ENCODE data around the gene CAMKK2.

The CAMKK2 gene

DNA sequence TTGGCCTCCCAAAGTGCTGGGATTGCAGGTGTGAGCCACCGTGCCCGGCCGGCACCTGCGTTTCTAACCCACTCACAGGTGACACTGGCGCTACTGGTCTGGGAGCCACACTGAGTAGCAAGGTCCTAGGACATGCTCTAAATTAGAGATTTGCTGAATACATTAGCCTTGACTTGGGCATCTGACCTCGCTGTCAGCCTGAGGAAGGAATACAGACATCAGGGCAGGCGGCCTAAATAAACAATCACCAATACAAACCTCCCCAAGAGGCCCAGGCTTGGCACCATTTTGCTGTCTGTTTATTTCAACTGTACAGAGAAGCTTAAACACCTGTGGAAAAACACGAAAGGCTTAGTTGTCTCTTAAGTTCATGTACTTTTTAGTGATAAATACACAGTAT, 59.1 kb downstream of the CAMKK2 start:
- Histone ChIP-seq H3K4me1 (ENCODE audit: low read length) (no peaks in the 10 kb centered on the region), H3K4me3 (ENCODE audit: low read length) (no peak overlapping the region), H3K9me3 (ENCODE audit: insufficient read depth, low read length) (no peaks in the 10 kb centered on the region), H3K9ac (ENCODE audit: low read length) (no peak overlapping the region), H4K20me1 (ENCODE audit: insufficient read depth, low read length) (no peaks in the 10 kb centered on the region), H3K79me2 (ENCODE audit: low read length) (no peaks in the 10 kb centered on the region), H2AFZ (ENCODE audit: low read depth, low read length) (no peak overlapping the region), H3K27ac (ENCODE audit: low read length) (no peak overlapping the region), H3K36me3 (replicated peaks; ENCODE audit: low read depth, low read length) (peaks cover 3% of the 10 kb centered on the region), H3K4me2 (ENCODE audit: low read length) (no peak overlapping the region), H3K27me3 (ENCODE audit: low read depth, low read length) (no peaks in the 10 kb centered on the region)
- no peak for TF ChIP-seq CTCF (IDR thresholded peaks at IDR 0.05; ENCODE audit: low read depth, low read length)
- no peak for TF ChIP-seq EZH2phosphoT487 (IDR thresholded peaks at IDR 0.05; ENCODE audit: low read depth)

- H3K4me2 ChIP-seq (ENCODE audit: low read length), result no peak overlapping the region
- no peaks in the 10 kb centered on the region for H3K79me2 ChIP-seq (ENCODE audit: low read length)
- H3K4me3 ChIP-seq (ENCODE audit: low read length), result no peak overlapping the region
- TF ChIP-seq EZH2phosphoT487 (IDR thresholded peaks at IDR 0.05; ENCODE audit: low read depth) (no peak), CTCF (IDR thresholded peaks at IDR 0.05; ENCODE audit: low read depth, low read length) (no peak)
- H4K20me1 ChIP-seq (ENCODE audit: insufficient read depth, low read length), result no peaks in the 10 kb centered on the region
- no peak overlapping the region for H2AFZ ChIP-seq (ENCODE audit: low read depth, low read length)
- H3K9me3 ChIP-seq (ENCODE audit: insufficient read depth, low read length), result no peaks in the 10 kb centered on the region
- no peak overlapping the region for H3K9ac ChIP-seq (ENCODE audit: low read length)
- no peaks in the 10 kb centered on the region for H3K27me3 ChIP-seq (ENCODE audit: low read depth, low read length)
- peaks cover 3% of the 10 kb centered on the region for H3K36me3 ChIP-seq (replicated peaks; ENCODE audit: low read depth, low read length)
- no peak overlapping the region for H3K27ac ChIP-seq (ENCODE audit: low read length)
- no peaks in the 10 kb centered on the region for H3K4me1 ChIP-seq (ENCODE audit: low read length)
Measured at GRCh38 chr12:121236776-121237175, 59.7 kb downstream of the CAMKK2 start.

DNA sequence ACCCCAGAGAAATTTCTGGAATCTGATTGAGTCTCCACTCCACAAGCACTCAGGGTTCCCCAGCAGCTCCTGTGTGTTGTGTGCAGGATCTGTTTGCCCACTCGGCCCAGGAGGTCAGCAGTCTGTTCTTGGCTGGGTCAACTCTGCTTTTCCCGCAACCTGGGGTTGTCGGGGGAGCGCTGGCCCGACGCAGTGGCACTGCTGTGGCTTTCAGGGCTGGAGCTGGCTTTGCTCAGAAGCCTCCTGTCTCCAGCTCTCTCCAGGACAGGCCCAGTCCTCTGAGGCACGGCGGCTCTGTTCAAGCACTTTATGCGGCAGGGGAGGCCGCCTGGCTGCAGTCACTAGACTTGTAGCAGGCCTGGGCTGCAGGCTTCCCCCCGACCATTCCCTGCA, 62.9 kb downstream of the CAMKK2 start:
- no peaks in the 10 kb centered on the region for H3K9me3 ChIP-seq (ENCODE audit: insufficient read depth, low read length)
- H3K36me3 ChIP-seq (replicated peaks; ENCODE audit: low read depth, low read length), result peaks cover 9% of the 10 kb centered on the region
- no peaks in the 10 kb centered on the region for H3K79me2 ChIP-seq (ENCODE audit: low read length)
- no peak overlapping the region for H3K27ac ChIP-seq (ENCODE audit: low read length)
- no peaks in the 10 kb centered on the region for H3K4me1 ChIP-seq (ENCODE audit: low read length)
- no peaks in the 10 kb centered on the region for H3K27me3 ChIP-seq (ENCODE audit: low read depth, low read length)
- H3K4me2 ChIP-seq (ENCODE audit: low read length), result no peak overlapping the region
- H3K9ac ChIP-seq (ENCODE audit: low read length), result no peak overlapping the region
- H4K20me1 ChIP-seq (ENCODE audit: insufficient read depth, low read length), result no peaks in the 10 kb centered on the region
- no peak for TF ChIP-seq CTCF (IDR thresholded peaks at IDR 0.05; ENCODE audit: low read depth, low read length)
- no peak for TF ChIP-seq EZH2phosphoT487 (IDR thresholded peaks at IDR 0.05; ENCODE audit: low read depth)
- H2AFZ ChIP-seq (ENCODE audit: low read depth, low read length), result no peak overlapping the region
- no peak overlapping the region for H3K4me3 ChIP-seq (ENCODE audit: low read length)

- Histone ChIP-seq H3K27ac (ENCODE audit: low read length) (no peak overlapping the region), H3K9ac (ENCODE audit: low read length) (no peak overlapping the region), H3K79me2 (ENCODE audit: low read length) (no peaks in the 10 kb centered on the region), H2AFZ (ENCODE audit: low read depth, low read length) (no peak overlapping the region), H3K36me3 (replicated peaks; ENCODE audit: low read depth, low read length) (peaks cover 11% of the 10 kb centered on the region), H3K27me3 (ENCODE audit: low read depth, low read length) (no peaks in the 10 kb centered on the region), H3K9me3 (ENCODE audit: insufficient read depth, low read length) (no peaks in the 10 kb centered on the region), H3K4me1 (ENCODE audit: low read length) (peaks cover under 1% of the 10 kb centered on the region; the same call in 1 of the 2 replicates), H4K20me1 (ENCODE audit: insufficient read depth, low read length) (no peaks in the 10 kb centered on the region), H3K4me2 (ENCODE audit: low read length) (no peak overlapping the region), H3K4me3 (ENCODE audit: low read length) (no peak overlapping the region)
- TF ChIP-seq EZH2phosphoT487 (IDR thresholded peaks at IDR 0.05; ENCODE audit: low read depth) (no peak), CTCF (IDR thresholded peaks at IDR 0.05; ENCODE audit: low read depth, low read length) (no peak)
Measured at GRCh38 chr12:121232977-121233627, 63.4 kb downstream of the CAMKK2 start.

All from OCI-LY3 (cell line).